Inflammatory macrophage treated with lipopolysaccharide for 4 hours (primary cell): ENCODE results near the gene SBK3.
A peak's percentile ranks its signal among the peaks of the same experiment; 100 is the strongest.
"Not testable (repeated sequence)": the region's sequence is repeated elsewhere in the genome, so short reads cannot be mapped to it uniquely, and the experiment has no call there.

Experiments used
- DNase-seq: peaks from one replicate; pipeline ENCODE4 v3.0.0-alpha.2; 2020

SBK3 gene

GRCh38 chr19:55573929-55574328, 28.6 kb upstream of the SBK3 start:
- not testable (repeated sequence) for DNase-seq

GRCh38 chr19:55569477-55569876, 24.1 kb upstream of the SBK3 start:
- DNase-seq, result not testable (repeated sequence)

GRCh38 chr19:55567708-55568328, 22.5 kb upstream of the SBK3 start:
- no peak for DNase-seq

DNA sequence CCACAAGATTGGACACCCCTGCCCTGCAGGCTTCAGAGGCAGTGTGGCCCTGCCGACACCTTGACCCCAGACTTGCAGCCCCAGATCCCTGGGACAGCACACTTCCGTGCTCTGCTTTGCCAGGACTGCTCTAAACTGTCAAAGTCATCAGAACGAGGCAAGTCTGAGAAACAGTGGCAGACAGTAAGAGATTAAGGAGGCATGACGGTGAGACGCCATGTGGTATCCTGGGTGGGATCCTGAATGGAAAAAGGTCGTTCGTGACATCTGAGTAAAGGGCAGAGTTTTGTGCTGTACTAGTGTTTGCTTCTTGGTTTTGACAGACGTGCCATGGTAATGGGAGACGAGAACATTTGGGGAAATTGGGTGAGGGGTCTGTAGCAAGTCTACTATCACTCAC, 21.5 kb upstream of the SBK3 start:
- no peak for DNase-seq

- DNase-seq, result no peak
Observed at GRCh38 chr19:55563261-55563690, 17.9 kb upstream of the SBK3 start.

- DNase-seq, result no peak
Observed at GRCh38 chr19:55559684-55560083, 14.3 kb upstream of the SBK3 start.

DNA sequence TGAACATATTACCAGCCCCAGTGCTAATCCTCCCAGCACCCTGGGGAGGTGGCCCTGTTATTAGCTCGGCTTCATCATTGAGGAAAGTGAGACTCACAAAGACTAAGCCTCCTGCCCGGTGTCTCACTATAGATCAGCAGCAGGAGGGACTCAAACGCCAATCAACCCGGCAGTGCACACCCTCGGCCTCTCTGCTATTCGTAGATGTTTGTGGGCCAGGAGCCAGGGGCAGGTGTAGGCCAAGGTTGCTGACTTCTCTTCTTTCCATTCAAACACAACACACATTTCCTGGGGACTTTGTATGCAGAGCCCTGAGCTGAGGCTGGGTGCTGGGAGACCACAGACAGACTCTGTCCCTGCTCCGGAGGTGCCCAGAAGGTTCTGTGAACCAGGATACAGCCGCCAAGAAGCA, 9.4 kb upstream of the SBK3 start:
- no peak for DNase-seq

DNA sequence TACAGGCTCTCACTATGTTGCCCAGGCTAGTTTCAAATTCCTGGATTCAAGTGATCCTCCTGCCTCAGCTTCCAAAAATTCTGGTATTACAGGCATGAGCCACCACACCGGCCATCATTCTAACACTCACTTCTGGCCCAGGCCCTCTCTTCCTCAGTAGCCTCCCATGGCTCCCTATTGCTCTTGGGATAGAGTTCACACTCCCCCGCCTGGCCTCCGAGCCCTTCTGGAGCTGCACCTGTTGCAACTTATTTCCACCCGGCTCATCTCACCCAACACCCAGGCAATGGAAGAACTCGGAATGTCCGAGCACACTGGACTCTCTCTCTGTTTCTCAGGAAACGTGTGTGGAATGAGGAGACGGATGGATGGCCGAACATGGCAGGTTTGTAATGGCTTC, 9.0 kb upstream of the SBK3 start:
- no peak for DNase-seq

DNA sequence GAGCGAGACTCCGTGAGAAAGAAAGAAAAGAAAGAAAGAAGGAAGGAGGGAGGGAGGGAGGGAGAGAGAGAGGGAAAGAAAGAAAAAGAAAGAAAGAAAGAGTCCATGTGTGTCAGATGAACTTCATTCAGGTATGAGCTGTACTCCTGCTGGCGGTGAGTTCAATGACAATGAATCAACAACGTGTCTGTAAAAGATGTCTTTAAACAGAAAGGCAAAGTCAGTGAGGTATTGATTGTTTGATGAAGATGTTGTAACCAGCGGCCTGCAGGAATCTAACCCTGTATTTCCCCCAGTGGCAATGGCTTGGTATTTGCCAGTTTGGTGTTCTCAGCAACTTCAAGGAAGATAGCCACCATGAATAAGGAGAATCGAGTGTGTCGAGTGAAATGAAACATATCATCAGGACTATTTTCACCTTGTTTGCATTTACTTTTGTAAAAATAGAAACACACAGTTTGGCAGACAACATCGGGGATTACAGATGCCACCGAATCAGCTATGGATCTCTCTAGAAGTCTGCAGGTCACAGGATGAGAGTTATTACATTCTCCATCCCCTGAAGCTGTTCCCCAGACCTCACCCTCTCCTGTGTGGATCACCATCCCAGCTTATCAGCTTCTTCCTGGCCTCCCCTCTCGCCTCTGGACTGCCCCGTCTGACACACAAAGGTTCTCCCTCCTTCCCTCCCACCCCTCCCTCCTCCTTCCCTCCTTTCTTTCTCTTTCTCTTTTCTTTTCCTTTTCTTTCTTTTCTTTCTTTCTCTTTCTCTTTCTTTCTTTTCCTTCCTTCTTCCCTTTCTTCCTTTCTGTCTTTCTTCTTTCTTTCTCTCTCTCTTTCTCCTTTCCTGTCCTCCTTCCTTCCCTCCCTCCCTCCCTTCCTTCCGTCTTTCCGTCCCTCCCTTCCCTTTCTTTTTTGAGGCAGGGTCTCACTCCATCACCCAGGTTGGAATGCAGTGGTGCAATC, 8.2 kb upstream of the SBK3 start:
- no peak for DNase-seq

GRCh38 chr19:55552620-55553019, 7.3 kb upstream of the SBK3 start:
- DNase-seq, result no peak

DNA sequence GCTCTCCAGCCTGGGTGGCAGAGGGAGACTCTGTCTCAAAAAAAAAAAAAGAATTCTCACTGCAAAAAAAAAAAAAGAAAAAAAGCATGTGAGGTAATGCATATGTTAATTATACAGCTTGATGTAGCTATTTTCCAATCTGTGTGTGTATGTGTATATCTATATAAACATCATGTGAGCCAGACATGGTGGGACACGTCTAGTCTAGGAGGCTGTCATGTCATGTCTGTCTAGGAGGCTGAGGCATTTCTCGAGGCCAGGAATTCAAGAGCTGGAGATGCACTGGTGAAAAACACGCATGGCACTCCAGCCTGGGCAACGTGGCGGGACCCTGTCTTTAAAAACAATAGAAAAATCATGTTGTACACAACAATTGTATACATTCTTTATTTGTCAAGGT, 6.9 kb upstream of the SBK3 start:
- no peak for DNase-seq

DNA sequence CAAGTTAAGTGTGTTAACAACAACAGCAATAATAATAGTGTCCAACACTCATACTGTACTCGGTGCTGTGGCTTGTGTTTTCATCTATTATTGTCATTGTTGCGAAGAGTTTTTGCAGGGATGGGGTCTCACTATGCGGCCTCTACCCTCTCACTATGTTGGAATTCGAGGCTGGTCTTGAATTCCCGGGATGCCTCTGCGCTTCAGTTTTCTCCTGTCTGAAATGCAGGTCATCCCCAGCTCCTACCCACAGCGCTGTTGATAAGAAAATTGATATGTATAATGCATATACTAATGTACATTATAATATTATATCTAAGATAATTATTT, 4.9 kb upstream of the SBK3 start:
- DNase-seq, result no peak

- DNase-seq, result peak; percentile 5
Observed at GRCh38 chr19:55549500-55550320, 4.4 kb upstream of the SBK3 start.

DNA sequence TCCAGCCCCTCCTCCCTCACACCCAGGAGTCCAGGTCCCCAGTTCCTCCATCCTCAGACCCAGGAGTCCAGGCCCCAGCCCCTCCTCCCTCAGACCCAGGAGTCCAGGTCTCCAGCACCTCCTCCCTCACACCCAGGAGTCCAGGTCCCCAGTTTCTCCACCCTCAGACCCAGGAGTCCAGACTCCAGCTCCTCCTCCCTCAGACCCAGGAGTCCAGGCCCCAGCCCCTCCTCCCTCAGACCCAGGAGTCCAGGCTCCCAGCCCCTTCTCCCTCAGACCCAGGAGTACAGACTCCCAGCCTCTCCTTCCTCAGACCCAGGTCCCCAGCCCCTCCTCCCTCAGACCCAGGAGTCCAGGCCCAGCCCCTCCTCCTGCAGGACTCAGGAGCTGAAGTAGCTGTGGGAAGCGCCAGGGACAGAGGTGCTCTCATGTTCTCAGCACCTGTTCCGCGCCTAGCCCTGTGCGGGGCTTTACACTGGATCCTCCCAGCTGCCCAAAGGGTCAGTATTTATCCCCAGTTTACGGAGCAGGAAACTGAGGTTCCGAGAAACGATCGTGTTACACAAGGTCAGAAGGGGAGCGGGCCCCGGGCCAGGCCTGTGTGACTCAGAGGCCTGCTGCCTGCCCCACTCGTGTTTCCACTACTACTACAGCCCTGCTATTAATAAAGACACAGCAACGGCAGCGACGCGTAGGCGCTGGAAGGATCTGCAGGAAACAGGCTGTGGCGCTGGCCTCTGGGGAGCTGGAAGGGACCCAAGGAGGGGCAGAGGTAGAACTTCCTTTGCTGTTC, 1.7 kb upstream of the SBK3 start:
- DNase-seq, result peak; percentile 91

DNA sequence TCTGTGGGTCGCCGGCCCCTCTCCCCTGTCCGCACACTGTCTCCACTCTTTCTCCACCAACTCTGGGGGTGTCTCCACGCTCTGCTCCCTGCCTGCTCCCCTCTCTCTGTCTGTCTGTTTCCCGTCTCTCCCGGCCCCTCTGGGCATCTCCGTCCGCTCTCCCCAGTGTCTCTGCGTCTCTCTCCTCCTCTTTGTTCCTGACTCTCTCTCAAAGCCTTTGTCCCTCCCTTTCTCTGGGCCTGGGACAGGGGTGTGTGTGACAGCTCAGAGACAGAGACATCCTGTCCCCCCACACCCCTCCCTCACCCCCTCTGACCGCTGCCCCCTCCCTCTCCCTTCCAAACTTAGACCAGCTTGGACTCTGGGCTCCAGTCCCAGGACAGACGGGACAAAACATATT, 668 bp upstream of the SBK3 start:
- no peak for DNase-seq

DNA sequence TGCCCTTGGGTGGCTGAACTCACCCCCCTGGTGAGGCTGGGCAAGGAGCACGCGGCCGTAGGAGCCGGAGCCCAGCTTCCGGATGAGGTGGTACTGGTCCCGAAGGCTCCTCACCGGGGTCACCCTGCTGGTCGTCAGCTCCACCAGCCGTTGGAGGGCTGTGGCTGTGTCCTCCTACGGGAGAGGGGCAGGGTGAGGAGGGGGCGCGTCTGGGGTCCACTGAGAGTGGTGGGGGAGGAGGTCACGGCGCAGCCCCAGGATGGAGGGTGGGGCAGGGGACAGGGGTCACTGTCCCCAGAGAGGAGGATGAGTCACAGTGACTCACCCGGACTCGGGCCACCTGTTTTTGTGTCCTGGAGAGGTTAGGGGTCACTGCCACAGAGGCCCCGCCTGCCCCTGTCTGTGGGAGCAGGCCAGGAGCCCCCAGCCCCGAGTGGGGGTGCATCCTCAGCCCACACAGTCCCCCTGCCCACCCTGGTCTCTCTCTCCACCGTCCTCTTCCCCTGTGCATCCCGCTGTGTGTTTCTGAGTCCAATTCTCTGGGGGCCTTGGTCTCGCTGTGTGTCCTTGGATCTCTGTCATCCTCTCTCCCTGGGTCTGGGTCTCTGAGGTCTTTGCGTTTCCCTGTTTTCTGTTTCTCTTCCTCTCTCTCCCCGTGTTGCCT, 435 bp downstream of the SBK3 start:
- no peak for DNase-seq

DNA sequence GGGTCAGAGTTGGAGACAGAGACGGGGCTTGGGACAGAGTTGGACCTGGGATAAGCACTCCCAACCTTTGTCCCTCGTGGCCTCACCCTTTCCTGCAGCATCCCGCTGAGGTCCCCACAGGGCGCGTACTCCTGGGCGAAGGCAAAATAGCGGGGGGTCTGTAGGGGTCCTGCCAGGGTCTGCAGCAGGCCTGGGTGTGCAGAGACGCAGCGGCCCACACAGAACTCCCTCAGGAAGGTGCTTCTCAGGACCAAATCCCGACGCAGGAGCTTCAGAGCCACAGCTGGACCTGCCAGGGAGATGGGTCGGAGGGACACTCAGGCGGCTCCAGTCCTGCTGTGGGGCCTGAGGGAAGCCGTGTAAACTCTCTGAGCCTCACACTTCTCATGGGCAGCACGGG, 1.3 kb downstream of the SBK3 start:
- no peak for DNase-seq

- no peak for DNase-seq
Observed at GRCh38 chr19:55543567-55543966, 1.8 kb downstream of the SBK3 start.

GRCh38 chr19:55542292-55542855, 3.0 kb downstream of the SBK3 start:
- DNase-seq, result no peak

- no peak for DNase-seq
Observed at GRCh38 chr19:55541091-55541490, 4.3 kb downstream of the SBK3 start.

DNA sequence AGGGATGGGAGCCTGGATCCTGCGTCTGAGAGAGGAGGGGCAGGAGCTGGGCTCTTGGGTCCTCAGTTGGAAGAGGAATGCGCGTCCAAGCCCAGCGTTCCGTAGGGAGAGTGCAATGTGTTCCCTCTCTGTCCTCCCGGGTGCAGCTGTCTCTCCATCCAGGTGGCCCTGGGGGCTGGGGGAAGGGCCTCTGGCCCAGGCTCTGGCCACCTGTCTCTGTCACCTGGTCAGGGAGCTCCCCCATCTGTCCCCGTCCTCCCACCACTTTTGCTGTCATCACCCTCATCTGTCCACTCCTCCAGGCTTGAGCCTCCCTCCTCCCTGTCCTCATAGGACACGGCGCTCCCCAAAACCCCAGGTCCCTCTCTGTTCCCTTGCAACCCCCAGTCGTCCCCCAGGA, 4.7 kb downstream of the SBK3 start:
- DNase-seq, result no peak
